ENCODE data around the gene ZRANB1.

GRCh38 chr10:124918191-124918830, 23.6 kb upstream of the ZRANB1 start:
- peak in 1 of 6 experiments; percentile 4 for TF ChIP-seq CTCF (IDR thresholded peaks at IDR 0.05)
- TF ChIP-seq POLR2A (IDR thresholded peaks at IDR 0.05): no peak
